GM18861 (cell line): ENCODE data around the gene TBC1D22A.

ENCODE experiments used
- ATAC-seq: cut with Tn5 transposase; IDR thresholded peaks from one replicate; pipeline ENCODE4 v1.9.1; 2021; ENCODE audit not compliant: unreplicated experiment

The TBC1D22A gene

GRCh38 chr22:46794491-46794890 is 32.0 kb downstream of the TBC1D22A start:
- no peak for ATAC-seq

GRCh38 chr22:46795140-46795539 is 32.7 kb downstream of the TBC1D22A start:
- no peak for ATAC-seq

- ATAC-seq = no peak
Observed at GRCh38 chr22:46795845-46796565, 33.6 kb downstream of the TBC1D22A start.

GRCh38 chr22:46796566-46797195 is 34.2 kb downstream of the TBC1D22A start:
- no peak for ATAC-seq

GRCh38 chr22:46797355-46797754 is 34.9 kb downstream of the TBC1D22A start:
- ATAC-seq = no peak

- ATAC-seq = no peak
Observed at GRCh38 chr22:46798041-46798365, 35.6 kb downstream of the TBC1D22A start.

GRCh38 chr22:46798366-46799350 is 36.2 kb downstream of the TBC1D22A start:
- ATAC-seq = no peak

- ATAC-seq = no peak
Observed at GRCh38 chr22:46799626-46800025, 37.2 kb downstream of the TBC1D22A start.

GRCh38 chr22:46800102-46800857 is 37.8 kb downstream of the TBC1D22A start:
- ATAC-seq = no peak

GRCh38 chr22:46801331-46801811 is 38.9 kb downstream of the TBC1D22A start:
- ATAC-seq = no peak

- ATAC-seq = no peak
Observed at GRCh38 chr22:46801826-46802607, 39.6 kb downstream of the TBC1D22A start.

- no peak for ATAC-seq
Observed at GRCh38 chr22:46802608-46803027, 40.2 kb downstream of the TBC1D22A start.

GRCh38 chr22:46803031-46803880 is 40.8 kb downstream of the TBC1D22A start:
- no peak for ATAC-seq

GRCh38 chr22:46803936-46804335 is 41.5 kb downstream of the TBC1D22A start:
- no peak for ATAC-seq

GRCh38 chr22:46806794-46807193 is 44.3 kb downstream of the TBC1D22A start:
- no peak for ATAC-seq

GRCh38 chr22:46807458-46807857 is 45.0 kb downstream of the TBC1D22A start:
- no peak for ATAC-seq

GRCh38 chr22:46809153-46809885 is 46.9 kb downstream of the TBC1D22A start:
- ATAC-seq = no peak
